Epithelial cell of esophagus (primary cell): Measurements from ENCODE around the gene MAB21L1.

Experiments used
- DNase-seq: peaks from one replicate; pipeline ENCODE4 v3.0.0; 2010; ENCODE audit warnings: low read depth
- H3K4me3 ChIP-seq: 2 replicates; pipeline ENCODE4 v1.5.1; 2011; ENCODE audit warnings: mild to moderate bottlenecking, low read length, control low read depth
- TF ChIP-seq, protein P1 (sequence below): IDR thresholded peaks from 2 replicates; pipeline ENCODE4 v1.5.1; 2011; ENCODE audit warnings: low read depth, mild to moderate bottlenecking, low read length, control low read depth, inconsistent platforms; ENCODE audit not compliant: insufficient read depth; ENCODE audit errors: missing control alignments

The MAB21L1 gene

DNA sequence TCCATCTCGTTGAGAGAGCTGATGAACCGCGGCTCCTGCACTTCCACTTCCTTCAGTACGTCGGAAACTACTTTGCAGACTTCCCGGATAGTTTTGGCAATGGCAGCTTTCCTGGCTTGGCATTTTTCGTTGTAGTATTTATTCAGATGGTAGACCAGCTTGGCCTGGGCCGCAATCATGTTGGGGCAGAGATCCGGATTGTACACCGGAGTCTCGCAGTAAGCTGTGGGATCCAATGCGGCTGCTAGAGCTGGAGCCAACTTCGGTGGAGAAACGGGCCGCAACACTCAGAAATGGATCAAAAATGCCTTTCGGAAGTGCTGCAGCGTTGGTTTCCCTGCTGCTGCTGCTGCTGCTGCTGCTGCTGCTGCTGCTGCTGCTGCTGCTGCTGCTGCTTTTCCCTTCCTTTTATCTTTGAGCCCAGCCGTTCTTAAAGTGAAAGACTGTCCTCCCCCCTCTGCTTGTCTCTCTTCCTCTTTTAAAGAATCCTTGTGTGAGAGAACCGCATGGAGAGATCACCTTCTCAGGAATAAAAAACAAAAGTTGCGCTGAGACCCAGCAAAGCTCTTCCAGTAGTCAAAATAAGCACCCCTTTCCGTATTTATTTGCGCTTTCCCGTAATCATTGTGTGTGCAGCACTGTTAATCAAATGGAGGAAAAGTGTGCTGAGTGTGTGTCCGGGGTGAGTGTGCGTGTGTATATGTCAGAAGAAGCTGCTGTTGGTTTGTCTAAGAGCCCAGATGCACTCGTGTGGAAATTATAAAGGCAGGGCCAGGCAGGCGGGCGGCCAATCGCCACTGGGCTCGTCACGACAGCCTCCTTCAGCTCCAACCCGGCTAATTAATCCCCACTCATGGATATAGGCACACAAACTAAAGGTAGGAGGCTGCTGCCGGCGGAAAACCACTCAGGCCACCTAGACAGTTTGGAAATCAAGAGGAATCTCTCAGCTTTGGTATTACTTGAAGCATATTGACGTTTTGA is at the start of gene MAB21L1:
TSS of gene MAB21L1 (minus strand) at position 730 of the 984 bp plus-strand sequence. CDS start at position 179, 551 bp downstream.
- DNase-seq: peak; percentile 28
- H3K4me3 ChIP-seq: peak within 1 kb of the TSS; percentile 56
- TF ChIP-seq, protein P1, sequence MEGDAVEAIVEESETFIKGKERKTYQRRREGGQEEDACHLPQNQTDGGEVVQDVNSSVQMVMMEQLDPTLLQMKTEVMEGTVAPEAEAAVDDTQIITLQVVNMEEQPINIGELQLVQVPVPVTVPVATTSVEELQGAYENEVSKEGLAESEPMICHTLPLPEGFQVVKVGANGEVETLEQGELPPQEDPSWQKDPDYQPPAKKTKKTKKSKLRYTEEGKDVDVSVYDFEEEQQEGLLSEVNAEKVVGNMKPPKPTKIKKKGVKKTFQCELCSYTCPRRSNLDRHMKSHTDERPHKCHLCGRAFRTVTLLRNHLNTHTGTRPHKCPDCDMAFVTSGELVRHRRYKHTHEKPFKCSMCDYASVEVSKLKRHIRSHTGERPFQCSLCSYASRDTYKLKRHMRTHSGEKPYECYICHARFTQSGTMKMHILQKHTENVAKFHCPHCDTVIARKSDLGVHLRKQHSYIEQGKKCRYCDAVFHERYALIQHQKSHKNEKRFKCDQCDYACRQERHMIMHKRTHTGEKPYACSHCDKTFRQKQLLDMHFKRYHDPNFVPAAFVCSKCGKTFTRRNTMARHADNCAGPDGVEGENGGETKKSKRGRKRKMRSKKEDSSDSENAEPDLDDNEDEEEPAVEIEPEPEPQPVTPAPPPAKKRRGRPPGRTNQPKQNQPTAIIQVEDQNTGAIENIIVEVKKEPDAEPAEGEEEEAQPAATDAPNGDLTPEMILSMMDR: no peak

GRCh38 chr13:35524171-35524570 is 47.7 kb upstream of the MAB21L1 start:
- TF ChIP-seq, protein P1: no peak
- H3K4me3 ChIP-seq: no peak overlapping the region
- no peak for DNase-seq

GRCh38 chr13:35518337-35518946 is 42.0 kb upstream of the MAB21L1 start:
- no peak overlapping the region for H3K4me3 ChIP-seq
- TF ChIP-seq, protein P1: no peak
- DNase-seq: no peak

DNA sequence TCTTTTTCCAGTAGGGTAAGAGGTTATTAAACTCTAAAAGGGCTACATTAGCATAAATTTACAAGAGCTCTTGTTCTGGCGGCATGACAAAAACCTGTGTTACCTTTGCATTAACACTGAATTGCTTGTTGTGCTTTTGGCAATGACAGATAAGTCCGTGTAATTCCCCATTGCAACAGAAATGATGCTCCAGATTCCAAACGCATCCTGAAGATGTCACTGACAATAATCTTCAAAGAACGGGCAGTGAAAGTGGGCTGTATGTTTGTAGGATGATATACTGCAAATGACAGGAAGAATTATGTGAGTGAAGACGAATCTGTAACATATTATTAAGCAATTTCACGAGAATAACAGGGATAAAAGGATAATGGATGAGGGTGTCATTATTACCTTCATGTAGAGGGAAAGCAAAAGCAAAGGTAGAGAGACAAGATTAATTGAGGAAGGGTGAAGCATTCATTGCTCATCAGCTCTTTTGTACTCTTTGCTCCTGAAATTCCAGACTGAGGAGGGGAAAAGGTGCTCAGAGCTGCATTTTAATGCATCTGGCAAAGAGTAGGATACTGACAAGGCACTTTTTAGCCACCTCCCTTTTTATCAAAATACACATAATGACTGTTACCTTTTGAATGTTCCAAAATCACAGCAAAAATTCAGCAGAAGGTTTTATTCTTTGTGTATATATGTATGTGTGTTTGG is 38.5 kb upstream of the MAB21L1 start:
- no peak for DNase-seq
- no peak overlapping the region for H3K4me3 ChIP-seq
- TF ChIP-seq, protein P1: no peak

DNA sequence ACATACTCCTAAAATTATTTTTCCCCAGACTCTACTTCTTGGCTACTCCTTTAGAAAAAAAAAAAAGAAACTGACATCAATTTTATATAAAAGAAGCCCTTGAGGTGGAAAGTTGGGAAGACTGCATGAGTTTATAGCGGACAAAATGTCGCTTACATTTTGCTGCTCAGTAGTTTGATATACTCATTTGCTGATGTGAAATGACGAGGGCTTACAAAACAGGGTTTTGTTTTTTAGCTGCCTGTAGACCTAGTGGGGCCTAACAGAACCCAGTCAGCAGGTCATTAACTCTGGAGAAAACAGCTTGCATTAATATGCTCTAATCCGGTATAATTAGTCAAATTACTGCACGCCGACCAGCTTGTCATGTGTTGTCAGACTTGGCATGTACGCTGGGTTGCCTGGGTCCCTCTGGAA is 37.6 kb upstream of the MAB21L1 start:
- DNase-seq: no peak
- TF ChIP-seq, protein P1: no peak

DNA sequence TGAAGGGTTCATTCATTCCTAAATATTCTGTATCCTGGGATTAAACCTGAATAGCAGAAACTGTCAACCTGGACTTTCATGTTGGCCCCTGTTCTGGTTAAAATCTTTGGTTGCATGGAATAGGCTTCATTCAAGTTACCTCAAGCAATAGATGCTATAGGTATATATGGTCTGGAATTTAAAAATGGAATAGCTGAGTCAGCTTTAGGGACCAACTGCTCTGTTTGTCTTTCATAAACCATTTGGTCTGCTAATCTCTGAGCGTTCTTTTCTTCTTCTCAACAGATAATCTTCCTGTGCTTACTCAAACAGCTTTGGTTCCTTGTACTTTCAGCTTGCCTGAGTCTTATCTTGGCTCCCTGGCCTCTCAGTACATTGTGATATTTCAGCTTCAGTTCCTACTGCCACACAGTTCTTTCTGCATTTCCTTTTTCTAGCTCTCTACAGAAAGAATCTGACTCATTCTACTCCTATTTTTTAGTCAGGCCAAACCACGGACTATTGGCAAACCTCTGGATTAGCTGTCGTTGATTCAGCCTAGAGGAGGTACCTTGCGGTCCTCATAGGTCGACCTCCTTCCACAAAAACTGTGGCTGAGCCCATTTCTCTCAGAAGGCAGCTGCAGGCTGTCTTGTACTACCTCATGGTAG is 35.9 kb upstream of the MAB21L1 start:
- TF ChIP-seq, protein P1: no peak
- peak; percentile 85 for DNase-seq
- H3K4me3 ChIP-seq: no peak overlapping the region

More for the DNA sequence above, 37.6 kb upstream of the MAB21L1 start:
- H3K4me3 ChIP-seq: no peak overlapping the region
